Kidney epithelial cell (primary cell): ENCODE measurements around the gene DUS3L. TPM values are rescaled to one million over a fixed set of nuclear protein-coding genes. Genes with fewer than 3 reads are reported as not detected.

Experiments used
- DNase-seq: peaks from one replicate; pipeline ENCODE4 v3.0.0-alpha.2; 2010; ENCODE audit warnings: low read depth
- H3K27me3 ChIP-seq: 2 replicates; pipeline ENCODE4 v1.6.0; 2011; ENCODE audit warnings: low read length; ENCODE audit not compliant: control insufficient read depth, insufficient read depth
- H3K36me3 ChIP-seq: 2 replicates; pipeline ENCODE4 v1.5.1; 2011; ENCODE audit warnings: low read length; ENCODE audit not compliant: control insufficient read depth, insufficient read depth
- H3K4me3 ChIP-seq: 2 replicates; pipeline ENCODE4 v1.5.1; 2011; ENCODE audit warnings: low read depth, mild to moderate bottlenecking, control low read depth, low read length
- CTCF ChIP-seq: IDR thresholded peaks from 2 replicates; pipeline ENCODE4 v1.5.1; 2011; ENCODE audit warnings: mild to moderate bottlenecking, moderate library complexity, low read length, control low read depth, inconsistent platforms; ENCODE audit not compliant: insufficient read depth, poor library complexity, severe bottlenecking
- total RNA-seq: library from RNA; depleted of rRNA; stranded (reverse); fragments of >200 nt; gene quantifications from 2 replicates; pipeline ENCODE4 v1.2.3, GENCODE V29; 2015

DUS3L gene
- total RNA-seq, 1 donor from 2014 or later = 43.4 TPM

DNA sequence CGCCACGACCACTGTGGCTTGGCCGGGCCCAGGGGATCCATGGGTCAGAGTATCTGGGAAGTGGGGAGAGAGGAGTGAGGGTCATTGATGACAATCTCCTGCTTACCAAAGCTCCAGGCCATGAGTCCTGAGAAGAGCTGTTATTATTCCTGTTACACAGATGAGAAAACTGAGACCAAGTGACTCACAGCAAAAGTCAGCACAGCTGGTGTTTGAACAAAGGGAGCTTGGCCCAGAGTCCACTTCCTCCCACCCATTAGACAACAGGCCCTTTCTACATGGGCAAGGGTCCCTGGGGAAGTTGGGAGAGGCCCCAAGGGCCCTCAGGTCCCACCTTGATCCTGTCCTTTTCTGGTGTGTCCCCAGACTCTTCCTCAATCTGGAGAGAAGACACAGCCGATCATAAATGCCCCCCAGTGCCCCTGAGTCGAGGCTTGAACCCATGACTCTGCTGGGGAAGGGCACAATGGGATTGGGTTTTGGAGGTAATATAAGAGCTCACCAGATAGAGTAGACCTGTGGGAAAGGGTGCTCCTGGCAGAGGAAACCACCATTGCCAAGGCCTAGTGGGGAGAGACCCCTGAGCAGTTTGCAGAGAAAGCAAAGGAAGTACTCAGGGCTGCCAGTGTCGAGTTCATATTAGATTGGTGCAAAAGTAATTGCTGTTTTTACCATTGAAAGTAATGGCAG lies 41.7 kb upstream of the DUS3L start:
- no peak overlapping the region for H3K4me3 ChIP-seq
- DNase-seq = no peak
- H3K36me3 ChIP-seq = no peaks in the 10 kb centered on the region
- H3K27me3 ChIP-seq = peaks cover 11% of the 10 kb centered on the region
- TF ChIP-seq CTCF = no peak

- TF ChIP-seq CTCF = no peak
- no peak for DNase-seq
- Histone ChIP-seq H3K4me3 (no peak overlapping the region), H3K36me3 (no peaks in the 10 kb centered on the region), H3K27me3 (peaks cover 11% of the 10 kb centered on the region)
Observed at GRCh38 chr19:5832061-5832460, 41.1 kb upstream of the DUS3L start.

DNA sequence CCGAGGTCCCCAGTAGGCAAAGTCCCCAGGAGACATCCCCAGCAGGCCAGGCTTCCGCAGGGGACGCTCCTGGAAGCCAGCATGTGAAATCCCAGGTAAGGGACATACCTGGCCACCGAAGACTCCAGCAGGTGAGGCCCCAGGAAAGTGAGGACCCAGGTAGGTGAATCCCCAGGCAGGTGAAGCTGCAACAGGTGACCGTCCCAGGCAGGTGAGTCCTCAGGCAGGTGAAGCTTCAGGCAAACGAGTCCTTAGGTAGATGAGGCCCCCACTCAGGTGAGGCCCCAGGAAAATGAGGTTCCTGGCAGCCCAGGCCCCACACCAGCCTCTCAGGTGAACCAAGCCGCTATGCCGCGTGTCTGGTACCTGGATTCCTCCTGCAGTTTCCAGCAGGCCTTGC lies 40.2 kb upstream of the DUS3L start:
- DNase-seq = no peak
- no peak for TF ChIP-seq CTCF
- no peaks in the 10 kb centered on the region for H3K36me3 ChIP-seq
- H3K27me3 ChIP-seq = peaks cover 11% of the 10 kb centered on the region
- no peak overlapping the region for H3K4me3 ChIP-seq

GRCh38 chr19:5829567-5830310 lies 38.8 kb upstream of the DUS3L start:
- no peak for DNase-seq
- H3K36me3 ChIP-seq = no peaks in the 10 kb centered on the region
- TF ChIP-seq CTCF = no peak
- peaks cover 9% of the 10 kb centered on the region for H3K27me3 ChIP-seq
- peak overlapping the region; percentile 58 for H3K4me3 ChIP-seq

DNA sequence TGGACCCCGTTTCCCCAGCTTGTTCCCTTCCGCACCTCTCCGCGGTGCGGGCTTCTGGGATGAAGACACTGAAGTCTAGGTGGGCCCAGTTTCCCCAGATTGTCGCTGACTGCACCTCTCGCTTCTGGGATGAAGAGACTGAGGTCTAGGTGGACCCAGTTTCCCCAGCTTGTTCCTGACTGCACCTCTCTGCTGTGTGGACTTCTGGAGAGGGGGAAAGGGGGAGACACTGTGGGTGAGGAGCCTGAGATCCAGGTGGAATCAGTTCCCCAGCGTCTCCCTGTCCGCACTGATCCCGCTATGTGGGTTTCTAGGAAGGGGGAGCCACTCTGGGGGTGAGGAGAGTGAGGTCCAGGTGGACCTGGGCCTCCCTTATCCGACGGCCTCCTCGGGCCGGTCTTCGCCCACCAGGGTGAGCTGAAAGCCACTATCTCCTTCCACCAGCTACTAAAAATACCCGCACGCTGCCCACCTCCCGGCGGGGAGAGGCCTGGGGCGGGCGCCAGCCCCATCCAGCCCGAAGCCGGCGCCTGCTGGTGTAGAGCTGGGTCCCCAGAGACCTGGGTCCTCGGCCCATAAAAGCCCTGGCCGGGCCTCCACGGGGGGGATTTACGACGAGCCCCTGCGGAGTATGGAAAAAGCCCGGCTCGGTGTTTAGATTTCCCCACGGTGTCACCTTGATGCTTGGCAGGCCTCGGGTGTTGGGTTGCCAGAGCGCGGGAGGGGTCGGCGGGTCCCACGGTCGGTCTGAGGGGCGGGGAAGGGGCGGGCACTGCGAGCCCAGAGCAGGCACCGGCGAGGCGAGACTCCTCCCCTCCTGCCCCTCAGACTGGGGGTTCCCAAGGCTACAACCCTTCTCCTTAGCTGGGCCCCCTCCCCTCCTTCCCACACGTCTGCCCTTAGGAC lies 38.0 kb upstream of the DUS3L start:
- DNase-seq = no peak
- peaks cover 5% of the 10 kb centered on the region for H3K27me3 ChIP-seq
- no peaks in the 10 kb centered on the region for H3K36me3 ChIP-seq
- TF ChIP-seq CTCF = no peak
- H3K4me3 ChIP-seq = peak overlapping the region; percentile 58
